ENCODE data around the gene PTPRN2. TPM values are rescaled to one million over a fixed set of nuclear protein-coding genes. Genes with fewer than 3 reads are reported as not detected.

The PTPRN2 gene
- total RNA-seq, 1 donor from 2014 or later, result 1.8 TPM

GRCh38 chr7:158368449-158368848 lies 219.2 kb downstream of the PTPRN2 start:
- ChIA-PET CTCF (no interaction called here), POLR2A (no interaction called here)
- no peak for DNase-seq
- Mint-ChIP-seq H3K9me3 (no peaks in the 10 kb centered on the region), H3K4me1 (no peaks in the 10 kb centered on the region), H3K27me3 (no peaks in the 10 kb centered on the region), H3K4me3 (no peak overlapping the region), H3K36me3 (ENCODE audit: low read depth) (no peaks in the 10 kb centered on the region), H3K27ac (no peak overlapping the region)
- TF ChIP-seq, protein P1, sequence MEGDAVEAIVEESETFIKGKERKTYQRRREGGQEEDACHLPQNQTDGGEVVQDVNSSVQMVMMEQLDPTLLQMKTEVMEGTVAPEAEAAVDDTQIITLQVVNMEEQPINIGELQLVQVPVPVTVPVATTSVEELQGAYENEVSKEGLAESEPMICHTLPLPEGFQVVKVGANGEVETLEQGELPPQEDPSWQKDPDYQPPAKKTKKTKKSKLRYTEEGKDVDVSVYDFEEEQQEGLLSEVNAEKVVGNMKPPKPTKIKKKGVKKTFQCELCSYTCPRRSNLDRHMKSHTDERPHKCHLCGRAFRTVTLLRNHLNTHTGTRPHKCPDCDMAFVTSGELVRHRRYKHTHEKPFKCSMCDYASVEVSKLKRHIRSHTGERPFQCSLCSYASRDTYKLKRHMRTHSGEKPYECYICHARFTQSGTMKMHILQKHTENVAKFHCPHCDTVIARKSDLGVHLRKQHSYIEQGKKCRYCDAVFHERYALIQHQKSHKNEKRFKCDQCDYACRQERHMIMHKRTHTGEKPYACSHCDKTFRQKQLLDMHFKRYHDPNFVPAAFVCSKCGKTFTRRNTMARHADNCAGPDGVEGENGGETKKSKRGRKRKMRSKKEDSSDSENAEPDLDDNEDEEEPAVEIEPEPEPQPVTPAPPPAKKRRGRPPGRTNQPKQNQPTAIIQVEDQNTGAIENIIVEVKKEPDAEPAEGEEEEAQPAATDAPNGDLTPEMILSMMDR (IDR thresholded peaks at IDR 0.05), result no peak
- intact Hi-C loops (cut with micrococcal nuclease), result no loop called here
- ATAC-seq (ENCODE audit: low read depth), result no peak

DNA sequence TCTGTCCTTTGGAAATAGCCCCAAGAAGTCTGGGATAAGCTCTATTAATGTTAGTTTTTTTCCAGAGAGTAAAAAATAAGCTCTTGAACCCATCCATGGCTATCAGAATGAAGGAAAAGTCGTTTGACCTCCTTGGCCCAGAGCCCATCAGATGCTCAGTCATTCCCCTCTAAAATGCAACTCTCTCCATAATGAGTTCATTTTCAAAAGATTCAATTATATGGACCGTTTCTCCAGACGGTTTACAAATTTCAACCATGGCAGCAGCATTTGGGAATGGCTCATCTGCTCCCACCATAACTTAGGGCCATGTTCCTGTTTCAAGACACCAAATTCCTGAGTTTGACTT lies 220.0 kb downstream of the PTPRN2 start:
- H3K36me3 Mint-ChIP-seq (ENCODE audit: low read depth), result no peaks in the 10 kb centered on the region
- ATAC-seq (ENCODE audit: low read depth), result no peak
- DNase-seq, result no peak
- ChIA-PET POLR2A (no interaction called here), CTCF (no interaction called here)
- H3K27ac Mint-ChIP-seq, result no peak overlapping the region
- no peaks in the 10 kb centered on the region for H3K4me1 Mint-ChIP-seq
- TF ChIP-seq, protein P1 (IDR thresholded peaks at IDR 0.05), result no peak
- H3K27me3 Mint-ChIP-seq, result no peaks in the 10 kb centered on the region
- intact Hi-C loops (cut with micrococcal nuclease), result no loop called here
- H3K4me3 Mint-ChIP-seq, result no peak overlapping the region
- no peaks in the 10 kb centered on the region for H3K9me3 Mint-ChIP-seq

DNA sequence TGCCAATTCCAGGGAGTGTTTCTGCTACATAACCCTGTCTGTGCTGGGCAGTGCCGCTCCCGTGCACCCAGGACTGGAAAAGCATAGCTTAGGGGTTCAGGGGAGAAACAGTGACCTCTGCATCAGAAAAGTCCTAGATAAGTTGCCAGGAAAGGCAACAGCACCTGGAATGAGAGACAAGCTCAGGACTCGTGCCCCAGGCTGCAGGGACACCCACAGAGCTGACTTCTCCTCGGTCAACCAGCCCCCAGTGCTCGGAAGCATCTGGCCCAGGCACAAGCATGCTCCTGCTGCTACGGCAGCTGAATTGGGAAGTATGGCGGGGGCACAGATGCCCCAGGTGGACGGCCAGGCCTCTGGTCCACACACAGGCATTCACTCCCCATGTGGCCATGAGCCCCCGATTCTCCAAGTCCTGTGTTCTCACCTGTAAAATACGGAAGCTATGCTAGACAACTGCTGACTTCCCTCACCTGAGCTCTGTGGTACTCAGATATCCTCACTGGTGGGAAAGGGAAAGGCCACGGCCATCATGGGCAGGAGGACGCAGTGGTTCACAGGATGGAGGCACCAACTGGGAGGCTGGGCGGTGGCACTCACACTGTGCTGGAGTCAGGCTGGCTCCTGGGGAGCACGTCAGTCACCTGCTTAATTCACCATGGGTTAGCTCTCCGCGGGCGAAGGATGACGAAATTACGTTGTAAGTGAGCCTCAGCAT lies 220.5 kb downstream of the PTPRN2 start:
- intact Hi-C loops (cut with micrococcal nuclease), result no loop called here
- Mint-ChIP-seq H3K27me3 (no peaks in the 10 kb centered on the region), H3K36me3 (ENCODE audit: low read depth) (no peaks in the 10 kb centered on the region), H3K9me3 (no peaks in the 10 kb centered on the region), H3K4me1 (no peaks in the 10 kb centered on the region), H3K27ac (no peak overlapping the region), H3K4me3 (no peak overlapping the region)
- CTCF ChIA-PET, result no interaction called here
- POLR2A ChIA-PET, result no interaction called here
- ATAC-seq (ENCODE audit: low read depth) (no peak), DNase-seq (no peak)
- TF ChIP-seq, protein P1 (IDR thresholded peaks at IDR 0.05), result no peak

- CTCF ChIA-PET, result no interaction called here
- Mint-ChIP-seq H3K4me1 (no peaks in the 10 kb centered on the region), H3K27ac (no peak overlapping the region), H3K4me3 (no peak overlapping the region), H3K36me3 (ENCODE audit: low read depth) (no peaks in the 10 kb centered on the region), H3K27me3 (no peaks in the 10 kb centered on the region), H3K9me3 (no peaks in the 10 kb centered on the region)
- TF ChIP-seq, protein P1 (IDR thresholded peaks at IDR 0.05), result no peak
- POLR2A ChIA-PET, result no interaction called here
- ATAC-seq (ENCODE audit: low read depth) (no peak), DNase-seq (no peak)
- intact Hi-C loops (cut with micrococcal nuclease), result no loop called here
These were observed 221.3 kb downstream of the PTPRN2 start for GRCh38 chr7:158366346-158366745.

DNA sequence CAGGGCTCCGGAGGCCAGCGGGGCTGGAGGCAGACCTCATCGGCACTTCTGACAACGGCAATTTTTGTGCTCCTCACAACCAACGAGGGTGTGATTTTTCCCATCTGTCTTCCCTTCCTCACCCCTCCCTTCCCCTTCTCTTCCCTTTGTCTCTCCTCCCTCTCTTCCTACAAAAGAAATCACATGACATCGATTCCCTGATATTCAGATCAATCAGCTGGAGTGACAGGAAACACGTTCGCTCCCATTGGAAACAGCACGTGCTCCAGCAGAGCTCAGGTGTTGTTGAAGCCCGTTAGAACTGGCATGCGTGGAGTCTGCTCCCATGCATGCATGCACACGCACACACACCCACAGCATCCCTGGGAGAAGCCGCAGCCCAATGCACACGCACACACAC lies 222.4 kb downstream of the PTPRN2 start:
- H3K36me3 Mint-ChIP-seq (ENCODE audit: low read depth), result no peaks in the 10 kb centered on the region
- intact Hi-C loops (cut with micrococcal nuclease), result no loop called here
- no peak overlapping the region for H3K27ac Mint-ChIP-seq

More for the DNA sequence above, 222.4 kb downstream of the PTPRN2 start:
- Mint-ChIP-seq H3K27me3 (no peaks in the 10 kb centered on the region), H3K9me3 (no peaks in the 10 kb centered on the region), H3K4me3 (no peak overlapping the region), H3K4me1 (no peaks in the 10 kb centered on the region)
- no peak for DNase-seq
- CTCF ChIA-PET, result no interaction called here
- ATAC-seq (ENCODE audit: low read depth), result no peak
- POLR2A ChIA-PET, result no interaction called here
- TF ChIP-seq, protein P1 (IDR thresholded peaks at IDR 0.05), result no peak
